ENCODE results near the gene PTCRA. TPM values are rescaled to one million over a fixed set of nuclear protein-coding genes. Genes with fewer than 3 reads are reported as not detected.

Gene PTCRA
- total RNA-seq, 1 experiment from 2014 or later = not detected

- no peak for DNase-seq (ENCODE audit: low read depth, low spot score)
- in situ Hi-C loops (cut with HindIII; ENCODE audit: low pct_unique_long_range_greater_than_20kb, low sequenced_read_pairs) = no loop called here
- Histone ChIP-seq H3K4me1 (ENCODE audit: control insufficient read depth, insufficient read depth, low read length) (peaks cover 6% of the 10 kb centered on the region), H3K9me3 (ENCODE audit: control insufficient read depth, insufficient read depth, low read depth, low read length) (no peaks in the 10 kb centered on the region), H3K27ac (ENCODE audit: low read length) (no peak overlapping the region), H3K27me3 (ENCODE audit: control insufficient read depth, insufficient read depth, low read length) (no peaks in the 10 kb centered on the region), H3K4me3 (ENCODE audit: low read depth in 2 of 2, low read length in 2 of 2) (no peak overlapping the region), H3K36me3 (ENCODE audit: control insufficient read depth, insufficient read depth, low read length) (peaks cover 3% of the 10 kb centered on the region; the same call in 1 of the 2 replicates)
- no TSS peak for BruUV-seq (replicated peaks)
- no peak for ATAC-seq
- CTCF ChIA-PET = no interaction called here
- TF ChIP-seq SIN3A (IDR thresholded peaks at IDR 0.05; ENCODE audit: borderline replicate concordance, insufficient read depth, low read depth, low read length) = no peak
- TF ChIP-seq REST (IDR thresholded peaks at IDR 0.05; ENCODE audit: insufficient read depth in 1 of 2, low read depth in 2 of 2, low read length in 1 of 2) = no peak
- POLR2A ChIA-PET = no interaction called here
- intact Hi-C loops (cut with micrococcal nuclease; ENCODE audit: unreplicated experiment) = loop anchor here (10.0 kb wide), 1 partner anchor 65 kb away; no protein-coding TSS in a partner anchor
These were observed 54.1 kb downstream of the PTCRA start for GRCh38 chr6:42969934-42970333.

GRCh38 chr6:42970871-42971612 lies 55.2 kb downstream of the PTCRA start:
- Histone ChIP-seq H3K27ac (ENCODE audit: low read length) (0 out of 2 replicates have a peak overlapping the region, but pooled peaks have one; percentile 7), H3K9me3 (ENCODE audit: control insufficient read depth, insufficient read depth, low read depth, low read length) (no peaks in the 10 kb centered on the region), H3K27me3 (ENCODE audit: control insufficient read depth, insufficient read depth, low read length) (no peaks in the 10 kb centered on the region), H3K36me3 (ENCODE audit: control insufficient read depth, insufficient read depth, low read length) (no peaks in the 10 kb centered on the region), H3K4me3 (ENCODE audit: low read depth in 2 of 2, low read length in 2 of 2) (no peak overlapping the region), H3K4me1 (ENCODE audit: control insufficient read depth, insufficient read depth, low read length) (peaks cover 6% of the 10 kb centered on the region)
- ChIA-PET POLR2A (interaction anchor here (0.8 kb wide), 1 partner anchor 9 kb away, joined by 4 read pairs; no protein-coding TSS in a partner anchor), CTCF (interaction anchor here (0.8 kb wide), 1 partner anchor 52 kb away, joined by 5 read pairs; no protein-coding TSS in a partner anchor)
- no TSS peak for BruUV-seq (replicated peaks)
- in situ Hi-C loops (cut with HindIII; ENCODE audit: low pct_unique_long_range_greater_than_20kb, low sequenced_read_pairs) = no loop called here
- DNase-seq (ENCODE audit: low read depth, low spot score) = no peak
- intact Hi-C loops (cut with micrococcal nuclease; ENCODE audit: unreplicated experiment) = no loop called here
- TF ChIP-seq CTCF (IDR thresholded peaks at IDR 0.05) = no peak
- no peak for TF ChIP-seq REST (IDR thresholded peaks at IDR 0.05; ENCODE audit: insufficient read depth in 1 of 2, low read depth in 2 of 2, low read length in 1 of 2)
- TF ChIP-seq SIN3A (IDR thresholded peaks at IDR 0.05; ENCODE audit: borderline replicate concordance, insufficient read depth, low read depth, low read length) = no peak
- TF ChIP-seq POLR2AphosphoS5 (IDR thresholded peaks at IDR 0.05; ENCODE audit: low read depth, low read length) = no peak
- TF ChIP-seq TCF7L2 (IDR thresholded peaks at IDR 0.05; ENCODE audit: low read depth, low read length) = no peak
- ATAC-seq = peak; percentile 45
